ENCODE results near the gene MAPT. TPM values are rescaled to one million over a fixed set of nuclear protein-coding genes. Genes with fewer than 3 reads are reported as not detected.

Gene MAPT
- total and polyA plus RNA-seq, 4 donors = 0.27 to 3.8 (median 1.8) TPM

DNA sequence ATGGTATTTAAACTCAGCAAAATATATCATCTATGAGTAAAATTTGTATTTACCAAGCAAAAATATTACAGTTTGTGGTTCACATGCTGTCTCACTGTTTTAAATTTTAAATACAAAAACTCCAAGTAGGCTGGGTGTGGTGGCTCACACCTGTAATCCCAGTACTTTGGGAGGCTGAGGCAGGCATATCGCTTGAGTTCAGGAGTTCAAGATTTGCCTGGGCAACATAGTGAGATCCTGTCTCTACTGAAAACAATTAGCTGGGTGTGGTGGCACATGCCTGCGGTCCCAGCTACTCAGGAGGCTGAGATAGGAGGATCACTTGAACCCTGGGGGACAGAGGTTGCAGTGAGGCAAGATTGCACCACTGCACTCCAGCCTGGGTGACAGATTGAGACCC lies 37.3 kb downstream of the MAPT start:
- no peak for ATAC-seq (ENCODE audit: insufficient read depth, low FRiP score)
- TF ChIP-seq, protein P1, sequence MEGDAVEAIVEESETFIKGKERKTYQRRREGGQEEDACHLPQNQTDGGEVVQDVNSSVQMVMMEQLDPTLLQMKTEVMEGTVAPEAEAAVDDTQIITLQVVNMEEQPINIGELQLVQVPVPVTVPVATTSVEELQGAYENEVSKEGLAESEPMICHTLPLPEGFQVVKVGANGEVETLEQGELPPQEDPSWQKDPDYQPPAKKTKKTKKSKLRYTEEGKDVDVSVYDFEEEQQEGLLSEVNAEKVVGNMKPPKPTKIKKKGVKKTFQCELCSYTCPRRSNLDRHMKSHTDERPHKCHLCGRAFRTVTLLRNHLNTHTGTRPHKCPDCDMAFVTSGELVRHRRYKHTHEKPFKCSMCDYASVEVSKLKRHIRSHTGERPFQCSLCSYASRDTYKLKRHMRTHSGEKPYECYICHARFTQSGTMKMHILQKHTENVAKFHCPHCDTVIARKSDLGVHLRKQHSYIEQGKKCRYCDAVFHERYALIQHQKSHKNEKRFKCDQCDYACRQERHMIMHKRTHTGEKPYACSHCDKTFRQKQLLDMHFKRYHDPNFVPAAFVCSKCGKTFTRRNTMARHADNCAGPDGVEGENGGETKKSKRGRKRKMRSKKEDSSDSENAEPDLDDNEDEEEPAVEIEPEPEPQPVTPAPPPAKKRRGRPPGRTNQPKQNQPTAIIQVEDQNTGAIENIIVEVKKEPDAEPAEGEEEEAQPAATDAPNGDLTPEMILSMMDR (IDR thresholded peaks at IDR 0.05; ENCODE audit: control extremely low read depth, extremely low read depth) = no peak
- H3K9me3 ChIP-seq (ENCODE audit: control insufficient read depth in 4 of 4, insufficient read depth in 3 of 4, low read length in 3 of 4) = peaks cover 0 to 6% (median 3%) of the 10 kb centered on the region in 4 donors
- no peaks in the 10 kb centered on the region for H3K27me3 ChIP-seq (ENCODE audit: control insufficient read depth in 3 of 3, insufficient read depth in 3 of 3, low read length in 2 of 3)
- no peak for DNase-seq
- no peaks in the 10 kb centered on the region for H3K4me1 ChIP-seq (ENCODE audit: control insufficient read depth in 5 of 5, insufficient read depth in 5 of 5, low read length in 5 of 5)
- H3K36me3 ChIP-seq (ENCODE audit: control insufficient read depth in 4 of 4, insufficient read depth in 4 of 4, low read length in 4 of 4) = no peaks in the 10 kb centered on the region
- H3K27ac ChIP-seq (ENCODE audit: low read depth in 1 of 2, low read length in 1 of 2) = no peak overlapping the region
- no peak overlapping the region for H3K9ac ChIP-seq (ENCODE audit: insufficient read depth in 1 of 2, low read length in 2 of 2)
- no peak overlapping the region for H3K4me3 ChIP-seq
- WGBS, 2 donors = 93 to 95% methylated on average over 2 of the region's 2 CpGs

- Histone ChIP-seq H3K9ac (ENCODE audit: insufficient read depth in 1 of 2, low read length in 2 of 2) (no peak overlapping the region), H3K4me1 (ENCODE audit: control insufficient read depth in 5 of 5, insufficient read depth in 5 of 5, low read length in 5 of 5) (no peaks in the 10 kb centered on the region), H3K4me3 (no peak overlapping the region), H3K36me3 (ENCODE audit: control insufficient read depth in 4 of 4, insufficient read depth in 4 of 4, low read length in 4 of 4) (no peaks in the 10 kb centered on the region), H3K9me3 (ENCODE audit: control insufficient read depth in 4 of 4, insufficient read depth in 3 of 4, low read length in 3 of 4) (no peaks in the 10 kb centered on the region), H3K27me3 (ENCODE audit: control insufficient read depth in 3 of 3, insufficient read depth in 3 of 3, low read length in 2 of 3) (peaks cover 0 to 3% (median 0%) of the 10 kb centered on the region in 3 donors), H3K27ac (ENCODE audit: low read depth in 1 of 2, low read length in 1 of 2) (no peak overlapping the region)
- TF ChIP-seq, protein P1 (IDR thresholded peaks at IDR 0.05; ENCODE audit: control extremely low read depth, extremely low read depth) = no peak
- WGBS, 2 donors = 83 to 84% methylated on average over 12 of the region's 12 CpGs
- ATAC-seq (ENCODE audit: insufficient read depth, low FRiP score) (no peak), DNase-seq (peak in 1 of 3 donors; percentile 11)
Measured at GRCh38 chr17:45934044-45934979, 40.0 kb downstream of the MAPT start.

DNA sequence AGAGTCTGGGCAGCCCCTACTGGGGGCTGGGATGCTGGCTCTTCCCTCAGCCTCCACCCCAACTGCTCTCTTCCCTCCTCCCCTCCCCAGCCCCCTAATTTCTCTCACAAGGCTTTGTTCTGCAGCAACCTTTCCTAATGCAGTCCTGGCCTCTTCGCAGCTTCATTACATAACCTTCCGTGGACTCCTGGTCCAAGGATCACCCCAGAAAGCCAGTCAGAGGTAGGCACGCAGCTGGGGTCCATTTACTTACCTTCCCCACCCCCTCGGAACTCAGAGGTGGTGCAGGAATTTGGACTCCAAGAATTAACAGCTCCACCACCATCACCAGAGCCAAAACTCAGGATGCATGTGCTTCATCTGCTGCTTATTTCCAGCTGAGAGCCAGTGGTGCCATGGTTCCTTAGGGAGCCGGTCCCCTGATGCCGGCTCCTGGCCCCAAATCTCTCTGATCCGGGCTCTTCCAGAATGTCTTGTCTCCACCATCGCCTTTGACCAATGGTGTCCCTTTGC lies 40.9 kb downstream of the MAPT start:
- WGBS, 2 donors = 87 to 88% methylated on average over 8 of the region's 8 CpGs
- no peak overlapping the region for H3K9ac ChIP-seq (ENCODE audit: insufficient read depth in 1 of 2, low read length in 2 of 2)
- ATAC-seq (ENCODE audit: insufficient read depth, low FRiP score) (no peak), DNase-seq (no peak)
- no peak overlapping the region for H3K27ac ChIP-seq (ENCODE audit: low read depth in 1 of 2, low read length in 1 of 2)
- H3K27me3 ChIP-seq (ENCODE audit: control insufficient read depth in 3 of 3, insufficient read depth in 3 of 3, low read length in 2 of 3) = peaks cover 0 to 8% (median 0%) of the 10 kb centered on the region in 3 donors
- H3K9me3 ChIP-seq (ENCODE audit: control insufficient read depth in 4 of 4, insufficient read depth in 3 of 4, low read length in 3 of 4) = no peaks in the 10 kb centered on the region
- H3K4me1 ChIP-seq (ENCODE audit: control insufficient read depth in 5 of 5, insufficient read depth in 5 of 5, low read length in 5 of 5) = no peaks in the 10 kb centered on the region
- TF ChIP-seq, protein P1 (IDR thresholded peaks at IDR 0.05; ENCODE audit: control extremely low read depth, extremely low read depth) = no peak
- H3K36me3 ChIP-seq (ENCODE audit: control insufficient read depth in 4 of 4, insufficient read depth in 4 of 4, low read length in 4 of 4) = no peaks in the 10 kb centered on the region
- H3K4me3 ChIP-seq = no peak overlapping the region

Measured in lung (tissue), 12 donors.